SIG-M5 treated with dmso at 0.1 percent for 504 hours (cell line): ENCODE measurements around the gene PREB.
A peak's percentile ranks its signal among the peaks of the same experiment; 100 is the strongest.

Experiments
- DNase-seq: peaks from one replicate; lab custom pipeline; 2025; ENCODE audit not compliant: unreplicated experiment; lab: John Stamatoyannopoulos, UW

Gene PREB

GRCh38 chr2:27152796-27153464 is 18.5 kb upstream of the PREB start:
- no peak for DNase-seq

DNA sequence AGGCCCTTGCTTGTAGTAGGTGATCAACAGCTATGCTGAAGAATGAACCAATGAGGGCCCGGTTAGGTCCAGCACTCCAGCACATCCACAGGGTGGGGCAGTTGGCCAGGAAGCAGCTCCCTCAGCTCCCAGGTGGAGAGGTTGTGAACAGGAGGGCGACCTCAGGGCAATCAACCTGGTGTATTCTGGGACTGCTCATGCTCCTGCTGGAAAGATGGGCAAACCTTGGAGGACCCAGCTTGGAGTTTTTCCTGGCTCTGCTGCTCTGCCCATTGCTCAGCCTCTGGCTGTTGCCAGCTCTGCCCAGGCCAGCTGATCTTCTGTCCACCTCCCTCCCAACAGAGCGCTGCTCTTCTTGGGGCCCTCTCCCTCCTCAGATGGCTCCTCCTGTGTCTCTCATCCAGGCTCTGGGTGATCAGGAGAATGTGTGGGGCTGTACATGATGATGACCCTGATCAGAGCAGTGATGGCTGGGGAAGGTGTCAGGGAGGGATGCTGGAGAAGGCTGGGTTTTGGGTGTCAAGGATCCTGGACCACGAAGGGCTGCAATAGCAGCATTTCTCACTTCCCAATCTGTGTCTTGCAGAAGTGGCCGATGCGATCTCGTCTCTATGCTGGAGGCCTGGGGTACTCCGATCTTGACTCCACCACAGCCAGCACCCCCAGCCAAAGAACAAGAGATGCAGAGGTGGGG is 17.8 kb upstream of the PREB start:
- DNase-seq, result no peak

- DNase-seq, result no peak
These were observed 16.3 kb upstream of the PREB start for GRCh38 chr2:27150639-27151230.

DNA sequence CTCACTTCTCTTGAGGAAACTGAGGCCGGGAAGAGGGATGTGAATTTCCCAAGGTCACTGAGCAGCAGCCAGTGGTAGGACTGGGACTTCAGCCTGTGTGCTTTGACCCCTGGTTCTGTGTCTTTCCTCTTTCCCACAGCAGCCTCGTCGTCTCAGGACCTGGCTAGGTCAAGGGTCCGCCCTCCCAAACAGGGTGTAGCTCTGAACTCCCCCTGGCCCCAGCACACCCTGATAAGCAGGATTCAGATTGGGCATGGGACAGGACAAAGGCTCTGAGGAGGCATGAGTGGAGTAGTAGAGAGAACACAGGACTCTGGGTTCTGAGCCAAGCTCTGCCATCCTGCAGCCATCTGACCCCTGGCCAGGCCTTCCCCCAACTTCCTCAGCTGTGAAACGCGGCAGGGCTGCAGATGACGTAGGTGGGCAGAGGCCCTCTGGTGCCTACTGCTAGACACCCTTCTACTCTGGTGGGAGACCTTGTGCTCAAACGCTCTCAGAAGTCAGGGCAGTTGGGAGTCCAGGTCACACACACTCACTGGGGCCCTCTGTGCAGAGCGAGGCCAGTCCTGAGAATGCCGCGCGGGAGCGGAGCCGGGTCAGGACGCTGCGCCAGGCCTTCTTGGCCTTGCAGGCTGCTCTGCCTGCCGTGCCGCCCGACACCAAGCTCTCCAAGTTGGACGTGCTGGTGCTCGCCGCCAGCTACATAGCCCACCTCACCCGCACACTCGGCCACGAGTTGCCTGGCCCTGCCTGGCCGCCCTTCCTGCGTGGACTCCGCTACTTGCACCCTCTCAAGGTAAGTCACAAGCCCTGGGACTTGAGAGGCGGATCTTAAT is 15.4 kb upstream of the PREB start:
- DNase-seq, result no peak

- DNase-seq, result no peak
These were observed 14.5 kb upstream of the PREB start, which contains the start of gene TCF23 for GRCh38 chr2:27148801-27149439. Gene TCF23, plus strand, starts transcription at chr2:27149004. Its CDS starts 130 bp downstream, at chr2:27149134.

DNA sequence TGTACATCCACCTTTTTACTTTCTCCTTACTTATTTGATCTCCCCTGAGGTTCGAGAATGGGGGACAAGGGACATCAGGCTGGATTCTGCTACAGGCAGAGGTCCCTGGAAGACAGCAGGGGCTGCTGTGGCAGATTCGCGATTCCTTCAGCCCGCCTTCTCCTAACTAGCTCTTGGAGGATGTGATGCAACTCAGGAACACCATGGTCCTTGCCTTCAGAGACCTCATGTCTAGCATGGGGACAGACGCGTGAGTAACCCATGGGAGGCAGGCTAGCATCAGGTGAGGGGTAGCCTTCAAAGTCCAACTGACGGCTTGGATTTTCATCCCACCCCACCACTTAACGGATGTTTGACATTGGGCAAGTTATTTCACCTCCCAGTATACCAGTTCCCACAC is 13.5 kb upstream of the PREB start:
- DNase-seq, result no peak

GRCh38 chr2:27145682-27146081 is 11.2 kb upstream of the PREB start:
- DNase-seq, result no peak

GRCh38 chr2:27143285-27143684 is 8.8 kb upstream of the PREB start:
- DNase-seq, result no peak

GRCh38 chr2:27139310-27139709 is 4.9 kb upstream of the PREB start, which contains the start of gene PRR30:
Gene PRR30, minus strand, starts transcription at chr2:27139410. Its CDS starts 1,081 bp downstream, at chr2:27138329.
- DNase-seq, result no peak

GRCh38 chr2:27138111-27138510 is 3.7 kb upstream of the PREB start:
- DNase-seq, result no peak

- DNase-seq, result no peak
These were observed 3.0 kb upstream of the PREB start for GRCh38 chr2:27137322-27137935.

- DNase-seq, result no peak
These were observed 2.3 kb upstream of the PREB start for GRCh38 chr2:27136751-27137150.

GRCh38 chr2:27135478-27135955 is 1.1 kb upstream of the PREB start:
- no peak for DNase-seq

DNA sequence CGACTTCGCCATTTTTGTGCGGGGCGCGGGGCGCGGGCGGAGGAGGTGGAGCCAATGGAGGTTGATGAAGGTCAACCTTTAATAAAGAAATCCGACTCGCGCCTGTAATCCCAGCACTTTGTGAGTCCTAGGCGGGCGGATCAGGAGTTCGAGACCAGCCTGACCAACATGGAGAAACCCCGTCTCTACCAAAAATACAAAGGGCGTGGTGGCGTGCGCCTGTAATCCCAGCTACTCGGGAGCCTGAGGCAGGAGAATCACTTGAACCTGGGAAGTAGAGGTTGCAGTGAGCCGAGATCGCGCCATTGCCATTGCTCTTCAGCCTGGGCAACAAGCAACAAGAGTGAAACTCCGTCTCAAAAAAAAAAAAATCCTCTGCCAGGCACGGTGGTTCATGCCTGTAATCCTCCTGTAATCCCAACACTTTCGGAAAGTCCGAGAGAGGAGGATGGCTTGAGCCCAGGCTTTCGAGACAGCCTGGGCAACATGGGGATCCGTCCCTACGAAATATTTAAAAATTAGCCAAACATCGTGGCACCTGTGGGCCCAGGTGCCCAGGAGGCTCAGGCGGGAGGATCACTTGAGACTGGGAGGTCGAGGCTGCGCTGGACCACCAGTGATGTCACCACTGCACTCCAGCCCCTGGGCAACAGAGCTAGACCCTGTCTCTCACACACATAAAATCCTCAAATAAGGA is 493 bp upstream of the PREB start:
- DNase-seq, result no peak

GRCh38 chr2:27133195-27133875 is 1.1 kb downstream of the PREB start:
- peak; percentile 56 for DNase-seq

DNA sequence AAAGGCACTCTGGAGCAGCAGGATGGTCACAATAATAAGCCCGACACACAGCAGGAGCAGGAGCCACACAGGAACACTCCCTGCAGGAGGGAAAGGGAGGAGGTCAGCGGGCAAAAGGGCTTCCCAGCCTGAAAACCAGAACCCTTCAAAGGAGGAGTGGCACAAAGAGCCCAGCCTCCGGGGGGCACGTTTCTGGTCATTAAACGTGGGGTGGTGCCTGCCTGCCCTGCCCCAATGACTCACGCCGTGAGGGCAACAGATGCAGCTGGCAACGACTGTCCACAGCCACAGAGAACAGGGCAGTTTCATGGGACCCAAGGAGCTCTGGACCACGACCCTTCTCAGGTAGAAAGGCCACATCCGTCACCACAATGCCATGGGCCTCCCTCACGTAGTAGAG is 3.0 kb downstream of the PREB start:
- DNase-seq, result no peak

- no peak for DNase-seq
These were observed 4.0 kb downstream of the PREB start for GRCh38 chr2:27130396-27130795.

DNA sequence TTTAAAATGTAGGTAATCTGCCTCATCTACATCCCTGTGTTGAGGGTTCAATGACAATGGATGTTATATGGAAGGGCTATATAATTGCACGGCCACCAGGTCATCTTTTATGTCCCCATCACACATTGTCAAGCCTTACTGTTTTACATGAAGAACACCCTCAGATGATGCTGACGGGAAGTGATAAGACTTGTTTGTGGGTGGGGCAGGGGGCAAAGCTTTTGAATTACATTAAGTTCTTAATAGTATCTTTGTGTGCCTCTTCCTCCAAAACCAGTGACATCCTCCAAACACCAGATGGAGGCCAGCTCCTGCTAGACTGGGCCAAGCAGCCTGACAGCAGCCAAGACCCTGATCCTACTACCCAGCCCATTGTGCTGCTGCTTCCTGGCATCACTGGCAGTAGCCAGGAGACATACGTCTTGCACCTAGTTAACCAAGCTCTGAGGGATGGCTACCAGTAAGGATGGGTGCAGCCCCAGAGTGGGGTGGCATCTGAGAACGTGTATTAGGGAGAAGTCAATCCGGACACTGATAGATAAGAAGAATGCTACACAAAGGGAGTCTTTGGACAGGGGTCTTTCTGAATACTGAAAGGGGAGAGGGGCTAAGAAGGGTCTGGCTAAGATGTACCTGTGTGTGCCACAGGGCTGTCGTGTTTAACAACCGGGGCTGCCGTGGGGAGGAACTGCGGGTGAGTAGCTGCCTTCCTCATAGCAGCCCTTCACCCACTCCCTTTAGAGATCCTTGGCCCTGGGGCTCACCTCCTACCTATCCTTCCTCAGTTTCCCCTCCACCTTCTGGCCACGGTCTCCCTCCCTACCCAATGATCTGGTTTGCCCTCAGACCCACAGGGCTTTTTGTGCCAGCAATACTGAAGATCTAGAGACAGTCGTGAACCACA is 5.5 kb downstream of the PREB start:
- no peak for DNase-seq
